ENCODE data around the gene NCK1.

DNA sequence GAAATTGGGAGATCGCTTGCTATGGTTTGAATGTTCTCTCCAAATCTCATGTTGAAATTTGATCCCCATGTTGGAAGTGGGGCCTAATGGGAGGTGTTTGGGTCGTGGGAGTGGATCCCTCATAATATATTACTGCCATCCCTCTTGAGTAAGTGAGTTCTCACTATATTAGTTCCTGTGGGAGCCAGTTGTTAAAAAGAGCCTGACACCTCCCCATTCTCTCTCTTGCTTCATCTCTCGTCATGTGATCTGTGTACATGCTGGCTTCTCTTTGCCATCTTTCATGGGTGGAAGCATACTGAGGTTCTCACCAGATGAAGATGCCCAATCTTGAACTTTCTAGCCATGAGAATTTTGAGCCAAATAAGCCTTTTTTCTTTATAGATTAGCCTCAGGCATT, 52.7 kb downstream of the NCK1 start:
- no peak for TF ChIP-seq CTCF (IDR thresholded peaks at IDR 0.05)
- TF ChIP-seq POLR2A (IDR thresholded peaks at IDR 0.05): no peak
